Osteoblast (primary cell): ENCODE measurements around the gene ZDHHC14. TPM values are rescaled to one million over a fixed set of nuclear protein-coding genes. Genes with fewer than 3 reads are reported as not detected.

ENCODE experiments used
- DNase-seq: peaks from one replicate; pipeline ENCODE4 v3.0.0; 2011; ENCODE audit warnings: low spot score, mixed read lengths; ENCODE audit not compliant: insufficient read length; ENCODE audit errors: missing footprints
- H2AFZ ChIP-seq: 2 replicates; pipeline ENCODE4 v1.6.0; 2011; ENCODE audit warnings: mild to moderate bottlenecking, low read length
- H3K27ac ChIP-seq: 2 replicates; pipeline ENCODE4 v1.5.1; 2011; ENCODE audit warnings: mild to moderate bottlenecking, low read depth, low read length, moderate library complexity
- H3K27me3 ChIP-seq: 2 replicates; pipeline ENCODE4 v1.6.0; 2012; ENCODE audit warnings: mild to moderate bottlenecking, control low read depth, inconsistent platforms, low read length, moderate library complexity; ENCODE audit not compliant: insufficient read depth
- H3K36me3 ChIP-seq: 2 replicates; pipeline ENCODE4 v1.5.1; 2011; ENCODE audit warnings: mild to moderate bottlenecking, low read length, control low read depth, moderate library complexity; ENCODE audit not compliant: insufficient read depth
- H3K4me1 ChIP-seq: 2 replicates; pipeline ENCODE4 v1.5.1; 2011; ENCODE audit warnings: mild to moderate bottlenecking, low read length, control low read depth, moderate library complexity; ENCODE audit not compliant: insufficient read depth
- H3K4me2 ChIP-seq: 2 replicates; pipeline ENCODE4 v1.6.0; 2011; ENCODE audit warnings: mild to moderate bottlenecking, low read length; ENCODE audit not compliant: insufficient read depth
- H3K4me3 ChIP-seq: fragments of 200-600 bp; sonication (generic); 3 replicates; pipeline ENCODE4 v1.5.1; 2012; ENCODE audit warnings: mild to moderate bottlenecking, low read length, inconsistent platforms; ENCODE audit not compliant: insufficient read depth
- H3K79me2 ChIP-seq: 2 replicates; pipeline ENCODE4 v1.6.0; 2012; ENCODE audit warnings: mild to moderate bottlenecking, low read length, control low read depth, inconsistent platforms; ENCODE audit not compliant: insufficient read depth
- H3K9me3 ChIP-seq: 2 replicates; pipeline ENCODE4 v1.5.1; 2011; ENCODE audit warnings: low read depth, low read length, control low read depth
- H4K20me1 ChIP-seq: 2 replicates; pipeline ENCODE4 v1.6.0; 2012; ENCODE audit warnings: mild to moderate bottlenecking, low read length, control low read depth; ENCODE audit not compliant: insufficient read depth
- total RNA-seq: library from RNA; depleted of rRNA; stranded (reverse); fragments of >200 nt; gene quantifications from 2 replicates; pipeline ENCODE4 v1.2.3, GENCODE V29; 2012
- TF ChIP-seq, protein P1 (sequence below): IDR thresholded peaks from 2 replicates; pipeline ENCODE4 v1.5.1; 2011; ENCODE audit warnings: mild to moderate bottlenecking, low read depth, low read length, moderate library complexity; ENCODE audit errors: extremely low read depth

ZDHHC14 gene
- total RNA-seq, 1 donor: 1.4 TPM

GRCh38 chr6:157561414-157561790 is 180.4 kb downstream of the ZDHHC14 start:
- no peaks in the 10 kb centered on the region for H3K9me3 ChIP-seq
- H3K4me1 ChIP-seq: no peaks in the 10 kb centered on the region
- peaks cover 2% of the 10 kb centered on the region for H4K20me1 ChIP-seq
- no peaks in the 10 kb centered on the region for H3K79me2 ChIP-seq
- TF ChIP-seq, protein P1, sequence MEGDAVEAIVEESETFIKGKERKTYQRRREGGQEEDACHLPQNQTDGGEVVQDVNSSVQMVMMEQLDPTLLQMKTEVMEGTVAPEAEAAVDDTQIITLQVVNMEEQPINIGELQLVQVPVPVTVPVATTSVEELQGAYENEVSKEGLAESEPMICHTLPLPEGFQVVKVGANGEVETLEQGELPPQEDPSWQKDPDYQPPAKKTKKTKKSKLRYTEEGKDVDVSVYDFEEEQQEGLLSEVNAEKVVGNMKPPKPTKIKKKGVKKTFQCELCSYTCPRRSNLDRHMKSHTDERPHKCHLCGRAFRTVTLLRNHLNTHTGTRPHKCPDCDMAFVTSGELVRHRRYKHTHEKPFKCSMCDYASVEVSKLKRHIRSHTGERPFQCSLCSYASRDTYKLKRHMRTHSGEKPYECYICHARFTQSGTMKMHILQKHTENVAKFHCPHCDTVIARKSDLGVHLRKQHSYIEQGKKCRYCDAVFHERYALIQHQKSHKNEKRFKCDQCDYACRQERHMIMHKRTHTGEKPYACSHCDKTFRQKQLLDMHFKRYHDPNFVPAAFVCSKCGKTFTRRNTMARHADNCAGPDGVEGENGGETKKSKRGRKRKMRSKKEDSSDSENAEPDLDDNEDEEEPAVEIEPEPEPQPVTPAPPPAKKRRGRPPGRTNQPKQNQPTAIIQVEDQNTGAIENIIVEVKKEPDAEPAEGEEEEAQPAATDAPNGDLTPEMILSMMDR: no peak
- DNase-seq: no peak
- H3K4me2 ChIP-seq: no peak overlapping the region
- no peak overlapping the region for H2AFZ ChIP-seq
- H3K4me3 ChIP-seq: no peak overlapping the region
- H3K27ac ChIP-seq: no peak overlapping the region
- no peaks in the 10 kb centered on the region for H3K36me3 ChIP-seq
- no peaks in the 10 kb centered on the region for H3K27me3 ChIP-seq

GRCh38 chr6:157561929-157562810 is 181.2 kb downstream of the ZDHHC14 start:
- no peak for DNase-seq
- Histone ChIP-seq H3K4me3 (no peak overlapping the region), H3K27ac (no peak overlapping the region), H4K20me1 (peaks cover 2% of the 10 kb centered on the region), H3K4me2 (no peak overlapping the region), H3K79me2 (no peaks in the 10 kb centered on the region), H3K36me3 (no peaks in the 10 kb centered on the region), H3K9me3 (no peaks in the 10 kb centered on the region), H2AFZ (no peak overlapping the region), H3K4me1 (no peaks in the 10 kb centered on the region), H3K27me3 (no peaks in the 10 kb centered on the region)
- TF ChIP-seq, protein P1: no peak

DNA sequence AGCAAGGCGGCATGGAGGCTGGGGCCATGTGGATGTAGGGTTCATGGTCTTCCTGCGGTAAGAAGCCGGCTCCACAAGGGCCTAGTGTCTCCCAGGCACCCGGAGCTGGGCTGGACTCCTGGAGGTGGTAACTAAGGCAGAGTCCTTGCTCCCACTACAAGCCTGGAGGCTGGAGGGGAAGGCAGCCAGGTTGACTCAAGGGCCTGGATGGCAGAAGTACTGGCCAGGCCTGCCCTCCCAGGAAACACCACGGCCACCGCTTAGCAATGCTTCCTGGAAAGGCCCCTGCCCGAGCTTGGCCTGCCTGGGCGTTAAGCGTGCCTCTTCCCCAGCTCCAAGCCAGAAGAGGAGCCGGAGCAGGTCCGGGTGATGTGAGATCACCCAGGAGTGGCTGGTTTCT is 182.0 kb downstream of the ZDHHC14 start:
- Histone ChIP-seq H3K4me1 (no peaks in the 10 kb centered on the region), H4K20me1 (peaks cover 2% of the 10 kb centered on the region), H3K4me2 (no peak overlapping the region), H3K9me3 (no peaks in the 10 kb centered on the region), H2AFZ (no peak overlapping the region), H3K79me2 (no peaks in the 10 kb centered on the region), H3K4me3 (no peak overlapping the region), H3K36me3 (no peaks in the 10 kb centered on the region), H3K27me3 (no peaks in the 10 kb centered on the region), H3K27ac (no peak overlapping the region)
- no peak for DNase-seq
- TF ChIP-seq, protein P1: no peak

GRCh38 chr6:157563611-157564284 is 182.8 kb downstream of the ZDHHC14 start:
- H2AFZ ChIP-seq: no peak overlapping the region
- H3K27me3 ChIP-seq: no peaks in the 10 kb centered on the region
- H3K4me2 ChIP-seq: no peak overlapping the region
- H3K4me1 ChIP-seq: no peaks in the 10 kb centered on the region
- DNase-seq: no peak
- H3K79me2 ChIP-seq: no peaks in the 10 kb centered on the region
- H3K36me3 ChIP-seq: no peaks in the 10 kb centered on the region
- H3K27ac ChIP-seq: no peak overlapping the region
- H3K9me3 ChIP-seq: no peaks in the 10 kb centered on the region
- H4K20me1 ChIP-seq: no peaks in the 10 kb centered on the region
- no peak overlapping the region for H3K4me3 ChIP-seq
- TF ChIP-seq, protein P1: no peak
